GM12801 (cell line): ENCODE measurements around the gene EHF.

Source experiments
- CTCF ChIP-seq: IDR thresholded peaks from one replicate; pipeline ENCODE4 v1.5.1; 2011; ENCODE audit warnings: control low read depth; ENCODE audit not compliant: insufficient read length; ENCODE audit errors: extremely low read depth

EHF gene

DNA sequence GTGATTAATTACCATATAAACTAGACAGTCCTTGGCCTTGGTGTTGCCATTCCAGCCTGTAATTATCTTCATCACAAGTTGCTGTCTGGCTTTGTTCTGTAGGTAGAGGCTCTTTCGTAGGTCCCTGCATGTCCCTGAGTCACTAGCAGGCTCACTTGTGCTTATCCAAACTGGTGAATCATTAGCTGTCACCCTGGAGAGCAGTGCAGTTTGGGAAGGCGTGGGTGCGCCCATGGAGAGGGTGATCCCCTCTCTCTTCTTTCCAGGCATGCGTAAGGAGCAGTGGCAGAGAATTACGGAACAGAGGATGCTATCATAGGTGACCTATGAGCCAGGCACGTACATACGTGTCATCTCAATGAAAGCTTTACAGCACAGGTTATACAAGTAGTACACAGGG, 11.0 kb upstream of the EHF start:
- TF ChIP-seq CTCF = no peak

DNA sequence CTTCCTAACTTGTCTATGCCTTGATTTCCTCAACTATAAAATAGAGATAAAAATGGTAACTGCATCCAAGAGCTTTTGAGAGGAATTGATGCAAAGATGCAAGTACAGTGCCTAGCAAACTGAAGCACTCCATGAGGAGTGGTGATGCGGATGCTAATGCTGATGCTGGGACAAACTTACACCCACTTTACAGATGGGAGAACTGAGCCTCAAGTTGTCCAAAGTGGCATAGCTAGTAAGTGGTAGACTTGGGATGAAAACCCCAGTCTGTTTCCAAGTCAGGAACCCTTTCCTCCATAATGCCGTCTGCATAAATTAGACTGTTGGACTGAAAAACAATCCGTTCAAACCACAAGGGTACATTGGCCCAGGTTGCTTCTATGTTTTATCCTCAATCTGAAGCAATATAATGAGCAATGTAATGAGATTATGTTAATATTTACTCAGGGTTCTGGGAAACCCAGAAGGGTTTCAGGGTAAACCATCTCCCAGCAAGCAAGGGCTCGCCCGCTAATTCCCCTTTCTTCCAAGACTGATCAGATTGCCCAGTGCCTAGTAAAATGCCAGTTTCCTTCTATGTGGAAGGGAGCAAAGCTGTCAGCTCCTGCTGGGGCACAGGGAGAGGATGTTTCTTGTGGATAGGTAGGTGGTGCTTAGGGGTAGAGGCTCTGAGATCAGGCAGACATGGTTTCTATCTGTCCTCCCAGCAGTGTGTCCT, 10.4 kb upstream of the EHF start:
- no peak for TF ChIP-seq CTCF

- no peak for TF ChIP-seq CTCF
These were observed 7.9 kb upstream of the EHF start for GRCh38 chr11:34613015-34613414.

DNA sequence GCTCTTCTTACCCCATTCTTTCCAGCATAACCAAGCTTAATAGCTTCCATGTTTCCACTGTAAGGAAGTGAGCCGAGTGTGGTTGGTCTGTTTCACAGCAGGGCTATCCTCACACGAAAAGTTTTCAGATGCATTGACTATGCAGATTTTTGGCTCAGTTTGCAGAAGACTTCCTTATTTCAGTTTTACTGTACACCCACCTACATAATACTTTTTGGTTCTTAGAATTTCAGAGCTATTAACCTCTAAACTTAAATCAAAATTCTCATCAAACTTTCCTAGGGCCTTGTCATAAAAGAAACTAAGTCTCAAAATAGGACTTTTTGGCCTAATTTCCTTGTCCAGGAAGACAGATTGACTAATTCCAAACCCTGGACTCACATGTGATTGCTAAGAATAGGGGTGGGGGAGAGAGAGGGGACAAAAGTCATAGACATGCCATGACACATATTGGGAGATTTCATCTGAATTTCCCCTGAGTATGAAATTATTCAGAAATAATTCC, 7.3 kb upstream of the EHF start:
- no peak for TF ChIP-seq CTCF

DNA sequence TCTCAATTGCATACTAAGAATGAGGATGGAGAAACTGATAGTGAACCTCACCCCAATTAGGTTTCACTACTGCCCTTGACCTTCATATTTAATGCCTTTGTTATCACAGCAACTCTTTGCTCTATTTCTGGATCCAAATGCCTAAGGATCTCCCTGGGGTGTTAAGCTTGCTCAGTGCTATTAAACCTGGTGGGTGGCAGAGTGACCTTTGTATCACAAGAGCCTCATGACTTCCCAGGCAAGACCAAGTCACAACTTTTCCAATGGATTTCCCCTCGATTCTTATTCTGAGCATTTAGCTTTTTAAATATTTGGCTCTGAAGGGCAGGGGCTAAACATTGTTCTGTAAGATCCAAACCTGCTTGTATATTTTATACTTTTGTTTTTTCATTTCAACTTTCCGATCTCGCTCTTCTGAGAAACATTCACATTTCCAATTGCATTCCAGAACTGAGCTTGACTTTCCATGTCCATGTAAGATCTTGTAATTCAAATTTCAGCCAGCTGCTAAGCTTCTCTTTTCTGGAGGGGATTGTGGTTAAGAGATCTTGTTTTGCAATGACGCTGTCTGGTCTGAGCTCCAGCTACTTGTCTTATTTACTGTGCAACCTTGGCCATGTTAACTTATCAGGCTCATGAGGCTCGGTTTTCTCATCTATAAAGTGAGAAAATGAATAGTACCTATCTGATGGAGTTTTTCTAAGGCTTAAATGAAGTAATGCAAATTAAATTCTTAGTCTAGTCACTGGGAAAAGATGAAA, 6.4 kb upstream of the EHF start:
- TF ChIP-seq CTCF = no peak

DNA sequence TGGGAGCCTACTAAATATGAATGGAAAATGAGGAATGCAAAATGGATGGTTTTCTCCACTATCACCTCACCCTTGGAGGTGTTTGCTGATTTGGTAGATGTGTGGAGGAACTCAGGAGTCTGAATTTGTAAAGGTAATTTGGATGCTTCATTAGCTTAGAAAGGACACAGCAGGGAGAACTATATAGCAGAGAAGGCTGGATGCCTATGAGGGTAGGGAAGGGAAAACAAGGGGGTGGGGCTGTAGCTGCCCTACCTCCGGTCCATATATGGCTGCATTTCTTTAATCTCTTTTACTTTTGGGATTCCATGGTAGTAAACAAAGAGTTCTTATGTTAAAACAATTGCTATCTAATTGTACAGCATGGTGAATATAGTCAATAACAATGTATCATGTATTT, 4.8 kb upstream of the EHF start:
- no peak for TF ChIP-seq CTCF

DNA sequence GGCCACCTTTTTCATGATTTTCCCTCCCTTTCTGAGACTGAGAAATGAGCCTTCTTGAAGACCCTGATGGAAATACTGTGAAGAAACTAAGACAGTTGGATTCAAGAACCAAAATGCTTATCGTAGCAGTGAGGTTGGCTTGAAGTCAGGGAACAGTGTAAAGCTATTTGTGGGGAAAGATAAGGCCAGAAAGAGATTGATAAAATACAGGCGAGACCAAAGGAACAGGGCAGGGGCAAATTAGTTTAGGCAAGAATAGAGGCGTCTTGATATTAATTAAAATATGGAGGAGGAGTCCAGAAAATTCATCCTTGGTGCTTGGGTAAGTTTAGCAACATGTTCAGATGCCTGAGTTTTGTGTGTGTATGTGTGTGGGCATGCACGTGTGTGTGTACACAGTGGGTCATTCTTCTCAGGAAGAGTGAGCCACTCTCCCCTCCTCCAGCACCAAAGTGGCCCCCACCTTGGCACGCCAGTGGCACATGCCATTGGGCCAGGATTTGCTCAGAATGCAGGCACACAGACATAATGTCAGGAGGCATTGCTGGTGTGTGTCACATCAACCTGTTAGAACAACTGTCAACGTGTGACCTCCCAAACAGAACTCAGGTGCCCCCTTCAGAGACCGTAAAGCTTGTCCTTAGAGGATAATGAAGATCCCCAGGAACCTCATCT, 3.9 kb upstream of the EHF start:
- TF ChIP-seq CTCF = no peak
